ENCODE measurements around the gene MINK1.

The MINK1 gene

DNA sequence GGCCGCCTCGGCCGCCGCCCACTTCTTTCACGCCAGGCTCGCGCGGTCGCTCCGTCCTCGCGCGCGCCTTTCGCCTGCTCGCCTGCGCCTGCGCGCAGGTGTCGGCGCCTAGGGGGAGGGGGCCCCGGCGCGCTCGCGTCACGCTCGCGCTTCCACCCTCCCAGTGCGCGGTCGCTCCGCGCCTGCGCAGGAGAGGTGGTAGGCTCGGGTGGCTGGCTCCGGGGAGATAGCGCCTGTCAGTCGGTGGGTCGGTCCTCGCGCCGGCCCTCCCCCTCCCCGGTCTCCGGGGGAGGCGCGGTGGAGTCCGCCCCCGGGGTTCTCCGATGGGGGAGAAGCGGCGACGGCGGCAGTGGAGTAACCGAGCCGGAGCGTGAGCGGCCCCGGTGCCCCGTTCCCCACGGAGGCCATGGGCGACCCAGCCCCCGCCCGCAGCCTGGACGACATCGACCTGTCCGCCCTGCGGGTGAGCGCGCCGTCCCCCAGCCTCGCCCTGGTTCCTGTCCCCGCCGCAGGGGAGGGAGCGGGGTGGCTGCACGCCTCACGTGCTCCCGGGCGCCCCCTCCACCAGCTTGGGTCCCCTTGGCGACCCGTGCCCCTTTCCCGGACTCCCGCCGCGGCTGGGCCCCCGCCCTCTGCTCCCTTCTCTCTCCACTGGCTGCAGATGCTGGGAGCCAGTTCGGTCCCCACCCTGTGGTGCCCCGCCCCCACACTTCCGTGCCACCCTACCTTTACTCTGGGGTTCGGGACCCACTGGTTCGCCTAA, at the start of gene MINK1:
MINK1 (plus strand) TSS at position 163 of the 763 bp plus-strand sequence; CDS start at position 407, 244 bp downstream.
- peak; percentile 92 for DNase-seq

DNA sequence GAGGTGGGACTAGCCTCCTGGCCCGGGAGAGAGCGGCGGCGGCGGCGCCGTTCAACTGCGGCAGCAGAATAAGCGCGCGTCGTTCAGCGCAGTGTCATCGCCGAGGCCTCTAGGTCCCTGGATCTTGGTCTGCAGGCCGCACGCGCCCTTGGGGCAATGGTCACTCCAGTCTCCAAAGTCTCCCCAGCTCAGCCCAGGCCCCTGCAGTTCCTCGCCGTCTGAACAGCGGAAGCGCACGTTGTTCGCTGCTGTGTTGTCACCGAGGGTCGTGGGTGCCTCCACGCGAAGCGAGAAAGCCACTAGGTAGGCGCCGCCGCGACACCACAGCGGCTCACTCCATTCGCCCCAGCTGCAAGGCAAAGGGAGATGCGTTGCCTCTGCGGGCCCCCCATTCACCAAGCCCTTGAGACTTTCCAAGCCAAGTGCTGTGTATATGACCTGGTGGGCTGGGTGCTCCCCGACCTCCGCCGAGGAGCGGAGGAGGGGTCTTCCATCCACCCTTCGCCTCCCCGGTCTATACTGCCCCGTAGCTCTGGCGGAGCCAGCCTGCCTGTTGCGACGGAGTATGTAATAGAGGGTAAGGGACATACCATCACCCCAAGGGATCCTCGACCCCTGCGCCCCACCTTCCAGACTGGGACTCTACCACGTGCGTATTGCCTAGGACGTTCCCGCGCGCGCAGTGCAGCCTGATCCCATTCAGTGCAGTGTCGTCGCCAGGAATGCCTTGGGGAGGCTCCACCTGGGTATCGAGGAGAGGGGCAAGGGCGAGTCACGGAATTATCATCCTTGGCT, 47.6 kb upstream of the MINK1 start:
- no peak for DNase-seq

DNA sequence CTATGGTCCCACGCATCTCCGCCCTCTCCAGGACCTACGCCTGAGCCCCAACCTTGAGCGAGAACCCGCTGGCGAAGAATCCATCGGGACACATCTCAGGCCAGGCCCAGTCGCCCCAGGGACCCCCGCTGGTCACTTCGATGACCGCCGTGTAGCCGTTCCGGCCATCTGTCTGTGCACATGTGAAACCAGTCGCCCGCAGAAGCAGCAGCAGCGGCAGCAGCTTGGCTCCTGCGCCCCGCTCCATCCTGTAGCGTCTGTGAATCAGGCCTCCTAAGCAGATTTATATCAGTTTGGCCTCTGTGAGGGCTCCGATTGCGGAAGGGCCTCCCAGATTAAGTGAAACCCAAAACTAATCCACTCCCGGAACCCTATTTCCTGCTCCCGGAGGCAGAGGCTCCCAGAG, 47.0 kb upstream of the MINK1 start, which contains the start of gene VMO1:
VMO1 (minus strand) TSS at position 259 of the 406 bp plus-strand sequence; CDS start at position 247, 12 bp downstream.
- no peak for DNase-seq

DNA sequence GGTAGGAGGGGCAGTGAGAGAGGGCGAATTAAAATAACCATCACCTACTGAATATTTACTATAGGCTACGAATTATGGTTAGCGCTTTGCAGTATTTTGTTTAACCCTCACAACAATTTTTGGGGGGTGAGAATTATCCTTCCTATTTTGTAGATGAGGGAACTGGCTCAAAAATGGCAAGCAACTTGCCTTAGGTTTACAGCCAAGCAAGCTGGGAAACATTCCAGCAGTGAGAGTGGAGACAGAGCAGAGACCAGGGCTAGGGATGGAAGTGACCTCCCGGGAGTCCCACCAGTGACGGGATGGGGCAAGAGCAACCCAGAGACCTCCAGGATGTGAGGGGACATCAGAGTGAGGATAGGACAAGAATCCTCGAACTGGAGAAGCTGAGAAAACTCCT, 46.6 kb upstream of the MINK1 start:
- DNase-seq = no peak

DNA sequence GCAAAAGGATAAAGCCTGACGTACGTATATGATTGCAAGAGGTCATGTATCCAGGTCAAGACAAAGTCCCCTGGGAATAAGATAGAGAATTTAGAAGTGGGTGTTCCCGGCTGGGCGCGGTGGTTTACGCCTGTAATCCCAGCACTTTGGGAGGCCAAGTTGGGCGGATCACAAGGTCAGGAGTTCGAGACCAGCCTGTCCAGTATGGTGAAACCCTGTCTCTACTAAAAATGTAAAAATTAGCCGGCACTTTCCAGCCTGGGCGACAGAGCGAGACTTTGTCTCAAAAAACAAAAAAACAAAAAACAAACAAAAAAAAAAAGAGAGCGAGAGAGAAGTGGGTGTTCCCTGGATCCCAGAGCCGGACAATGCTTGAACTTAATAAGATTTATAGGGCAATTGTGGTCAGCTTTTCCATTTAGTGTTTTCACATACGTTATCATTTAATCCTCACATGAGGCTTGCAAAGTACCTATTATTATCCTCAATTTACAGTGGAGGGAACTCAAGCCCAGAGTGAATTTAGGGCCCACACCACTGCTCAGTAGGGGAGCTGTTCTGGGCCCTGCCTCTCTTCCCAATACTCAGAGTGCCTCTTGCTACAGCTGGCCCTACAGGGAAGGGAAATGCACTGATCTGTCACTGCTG, 44.9 kb upstream of the MINK1 start:
- DNase-seq = no peak

DNA sequence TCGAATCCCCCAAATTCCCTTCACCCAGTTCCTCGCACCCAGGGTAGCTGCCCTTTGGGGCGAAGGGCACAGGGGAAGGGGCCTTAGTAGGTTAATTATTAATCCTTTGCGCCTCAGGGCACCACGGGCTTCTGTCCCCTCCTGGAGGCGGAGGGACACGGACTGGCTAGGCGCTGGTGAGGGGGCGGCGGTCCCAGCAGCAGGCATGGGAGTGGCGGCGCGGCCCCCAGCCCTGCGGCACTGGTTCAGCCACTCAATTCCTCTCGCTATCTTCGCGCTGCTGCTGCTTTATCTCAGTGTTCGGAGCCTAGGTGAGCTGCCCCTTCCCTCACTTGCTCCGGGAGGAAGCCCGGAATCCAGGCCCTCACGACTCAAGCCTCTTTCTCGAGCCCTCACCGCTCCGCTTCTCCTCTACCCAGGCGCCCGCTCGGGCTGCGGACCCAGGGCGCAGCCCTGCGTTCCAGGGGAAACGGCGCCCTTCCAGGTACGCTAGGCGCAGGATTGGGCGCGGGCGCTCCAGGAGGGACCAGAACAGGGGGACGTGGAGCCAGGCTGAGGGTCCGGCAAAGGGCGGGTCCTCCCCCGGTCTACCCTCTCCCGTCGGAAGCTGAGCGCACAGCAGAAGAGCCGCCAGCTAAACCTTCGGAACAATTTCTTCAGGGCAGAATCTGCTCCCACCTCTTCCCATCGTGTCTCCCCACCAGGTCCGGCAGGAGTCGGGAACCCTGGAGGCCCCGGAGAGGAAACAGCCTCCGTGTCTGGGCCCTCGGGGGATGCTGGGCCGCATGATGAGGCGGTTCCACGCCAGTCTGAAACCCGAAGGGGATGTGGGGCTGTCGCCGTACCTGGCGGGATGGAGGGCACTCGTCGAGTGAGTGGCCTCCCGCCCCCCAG, 44.1 kb upstream of the MINK1 start, which contains the start of gene GLTPD2:
GLTPD2 (plus strand) TSS at position 158 of the 894 bp plus-strand sequence; CDS start at position 206, 48 bp downstream.
- DNase-seq = no peak

DNA sequence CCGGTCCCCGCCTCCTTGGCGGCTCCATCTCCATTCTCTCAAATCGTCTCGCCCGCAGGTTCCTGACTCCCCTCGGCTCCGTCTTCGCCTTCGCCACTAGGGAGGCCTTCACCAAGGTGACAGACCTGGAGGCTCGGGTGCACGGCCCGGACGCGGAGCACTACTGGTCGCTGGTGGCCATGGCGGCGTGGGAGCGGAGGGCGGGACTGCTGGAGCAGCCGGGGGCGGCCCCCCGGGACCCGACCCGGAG, 43.5 kb upstream of the MINK1 start:
- DNase-seq = no peak

DNA sequence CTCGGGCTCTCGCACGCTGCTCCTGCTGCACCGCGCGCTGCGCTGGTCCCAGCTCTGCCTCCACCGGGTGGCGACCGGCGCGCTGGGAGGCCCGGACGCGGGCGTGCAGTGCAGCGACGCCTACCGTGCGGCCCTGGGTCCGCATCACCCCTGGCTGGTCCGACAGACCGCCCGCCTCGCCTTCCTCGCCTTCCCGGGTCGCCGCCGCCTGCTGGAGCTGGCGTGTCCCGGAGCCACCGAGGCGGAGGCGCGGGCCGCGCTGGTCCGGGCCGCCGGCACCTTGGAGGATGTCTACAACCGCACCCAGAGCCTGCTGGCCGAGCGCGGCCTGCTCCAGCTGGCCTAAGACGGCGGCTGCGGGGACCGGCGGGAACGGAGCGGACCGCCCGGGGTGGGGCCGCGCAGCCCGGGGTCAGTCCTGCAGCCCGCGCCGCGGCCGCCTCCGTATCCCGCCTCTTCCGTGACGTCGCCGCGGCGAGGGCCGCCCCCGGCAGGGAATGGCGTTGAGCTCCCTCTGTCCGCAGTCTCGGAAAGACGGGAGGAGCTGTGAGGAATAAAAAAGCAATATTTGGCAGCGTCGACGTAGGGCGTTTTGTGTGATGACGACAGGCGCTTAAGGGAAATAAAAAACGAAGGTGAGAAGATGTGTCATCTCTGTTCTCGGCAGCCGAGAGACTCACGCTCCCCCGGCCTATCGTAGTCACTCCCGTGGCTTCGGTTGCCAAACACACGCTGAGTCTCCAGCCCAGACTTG, 43.0 kb upstream of the MINK1 start:
- peak; percentile 89 for DNase-seq

DNA sequence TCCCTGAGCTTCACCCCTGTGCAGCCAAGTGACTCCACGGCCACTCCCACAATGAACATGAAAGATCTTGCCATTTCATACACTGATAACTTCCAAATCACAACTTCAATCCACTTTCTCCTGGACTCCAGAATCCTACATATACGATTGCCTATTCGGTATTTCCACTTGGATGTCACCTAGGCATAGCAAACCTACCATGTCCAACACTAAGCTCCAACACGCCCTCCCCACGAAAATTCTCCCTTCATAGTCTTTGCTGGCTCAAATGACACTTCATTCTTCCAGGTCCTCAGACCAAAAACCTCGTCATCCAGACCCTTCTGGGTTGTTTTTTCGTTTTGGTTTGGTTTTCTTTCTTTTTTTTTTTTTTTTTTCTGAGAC, 42.4 kb upstream of the MINK1 start:
- no peak for DNase-seq

DNA sequence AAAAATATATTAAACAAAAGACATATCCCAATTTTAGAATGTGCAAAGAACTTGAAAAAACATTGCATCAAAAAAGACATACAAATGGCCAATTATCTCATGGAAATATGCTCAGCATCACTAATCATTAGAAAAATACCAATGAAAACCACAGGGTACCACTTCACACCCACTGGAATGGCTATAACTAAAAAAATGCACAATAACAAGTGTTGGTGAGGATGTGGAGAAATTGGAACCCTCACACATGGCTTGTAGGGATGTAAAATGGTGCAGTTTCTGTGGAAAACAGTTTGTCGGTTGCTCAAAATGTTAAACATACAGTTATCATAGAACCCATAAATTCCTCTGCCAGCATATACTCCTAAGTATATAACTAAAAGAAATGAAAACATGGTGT, 38.0 kb upstream of the MINK1 start:
- no peak for DNase-seq

DNA sequence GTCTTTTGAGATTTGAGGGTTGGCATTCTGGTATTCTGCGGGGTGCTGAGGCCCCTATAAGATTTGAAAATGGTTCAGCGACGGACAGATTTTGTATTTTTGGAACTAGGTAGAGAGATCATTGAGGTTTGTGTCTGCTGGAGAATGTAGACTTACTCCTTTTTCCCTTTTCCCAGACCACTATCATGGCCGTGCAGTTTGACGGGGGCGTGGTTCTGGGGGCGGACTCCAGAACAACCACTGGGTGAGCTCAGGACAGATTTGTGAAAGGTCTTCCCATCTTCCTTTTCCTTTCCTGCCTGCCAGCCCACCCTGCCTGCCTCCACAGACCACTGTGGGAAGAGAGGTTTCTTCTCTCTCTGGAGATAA, 36.6 kb upstream of the MINK1 start:
- DNase-seq = peak; percentile 55

DNA sequence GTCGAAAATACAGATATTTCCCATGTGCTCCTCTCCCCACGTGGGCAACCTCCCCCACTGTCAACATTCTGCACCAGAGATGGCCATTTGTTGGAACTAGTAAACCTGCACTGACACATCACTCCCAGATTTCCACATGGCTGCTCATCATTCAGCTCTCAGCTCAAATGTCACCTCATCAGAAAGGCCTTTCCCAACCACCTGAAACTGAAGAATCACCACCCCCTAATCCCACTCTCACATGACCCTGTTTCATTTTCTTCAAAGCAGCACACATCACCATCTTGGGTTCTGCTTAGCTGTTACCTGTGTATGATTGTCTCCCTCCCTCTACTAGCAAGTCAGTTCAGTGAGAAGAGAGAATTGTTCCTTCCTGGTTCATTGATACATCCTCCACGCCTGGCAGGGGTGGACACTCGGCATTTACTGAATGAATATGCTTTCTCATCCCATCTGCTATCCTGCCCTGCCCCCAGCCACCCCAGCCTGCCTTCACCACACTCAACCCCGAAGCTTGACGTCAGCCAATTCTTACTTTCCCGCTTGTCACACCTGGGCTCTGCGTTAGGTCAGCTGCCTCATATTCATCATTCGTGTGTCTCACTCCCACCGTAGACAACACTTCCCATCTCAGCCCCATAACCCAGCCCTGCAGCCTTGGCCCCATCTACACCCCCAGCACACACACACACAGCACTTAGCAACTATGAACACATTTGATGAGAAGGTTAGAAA, 32.5 kb upstream of the MINK1 start:
- DNase-seq = no peak

DNA sequence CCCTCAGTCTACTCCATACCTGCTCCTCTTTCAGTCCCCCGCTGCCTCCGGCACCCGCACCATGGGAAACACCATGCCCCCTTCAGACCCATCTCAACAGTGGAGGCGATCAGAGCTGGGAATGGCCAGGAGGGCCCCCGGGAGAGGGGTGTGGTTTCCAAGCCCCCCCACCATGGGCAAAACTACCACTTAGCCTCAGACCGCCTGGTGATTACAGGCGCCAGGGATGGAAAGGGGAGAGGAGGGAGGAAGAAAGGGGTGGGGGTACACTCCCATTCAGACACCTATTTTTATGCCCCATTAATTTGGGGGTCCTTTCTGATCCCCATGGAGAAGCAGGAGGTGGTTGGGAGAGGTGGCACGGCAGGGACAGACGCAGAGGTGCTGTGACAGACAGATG, 30.9 kb upstream of the MINK1 start, which contains the start of gene C17orf114:
C17orf114 (minus strand) TSS at position 101 of the 400 bp plus-strand sequence.
- no peak for DNase-seq

DNA sequence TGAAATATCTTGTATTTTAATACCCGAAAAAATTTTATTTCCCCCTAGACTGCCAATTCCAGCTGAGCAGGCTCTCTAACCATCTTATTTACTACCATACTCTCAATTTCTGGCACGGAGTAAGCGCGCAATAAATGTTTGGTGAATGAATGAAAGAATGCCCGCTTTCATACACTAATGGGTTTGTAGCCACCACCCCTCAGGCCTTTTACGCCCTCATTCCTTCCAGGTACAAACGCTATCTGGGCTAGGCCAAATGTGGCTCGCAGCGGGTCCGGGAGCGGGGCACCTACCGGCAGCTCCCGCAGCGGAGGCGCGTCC, 26.7 kb upstream of the MINK1 start:
- no peak for DNase-seq

DNA sequence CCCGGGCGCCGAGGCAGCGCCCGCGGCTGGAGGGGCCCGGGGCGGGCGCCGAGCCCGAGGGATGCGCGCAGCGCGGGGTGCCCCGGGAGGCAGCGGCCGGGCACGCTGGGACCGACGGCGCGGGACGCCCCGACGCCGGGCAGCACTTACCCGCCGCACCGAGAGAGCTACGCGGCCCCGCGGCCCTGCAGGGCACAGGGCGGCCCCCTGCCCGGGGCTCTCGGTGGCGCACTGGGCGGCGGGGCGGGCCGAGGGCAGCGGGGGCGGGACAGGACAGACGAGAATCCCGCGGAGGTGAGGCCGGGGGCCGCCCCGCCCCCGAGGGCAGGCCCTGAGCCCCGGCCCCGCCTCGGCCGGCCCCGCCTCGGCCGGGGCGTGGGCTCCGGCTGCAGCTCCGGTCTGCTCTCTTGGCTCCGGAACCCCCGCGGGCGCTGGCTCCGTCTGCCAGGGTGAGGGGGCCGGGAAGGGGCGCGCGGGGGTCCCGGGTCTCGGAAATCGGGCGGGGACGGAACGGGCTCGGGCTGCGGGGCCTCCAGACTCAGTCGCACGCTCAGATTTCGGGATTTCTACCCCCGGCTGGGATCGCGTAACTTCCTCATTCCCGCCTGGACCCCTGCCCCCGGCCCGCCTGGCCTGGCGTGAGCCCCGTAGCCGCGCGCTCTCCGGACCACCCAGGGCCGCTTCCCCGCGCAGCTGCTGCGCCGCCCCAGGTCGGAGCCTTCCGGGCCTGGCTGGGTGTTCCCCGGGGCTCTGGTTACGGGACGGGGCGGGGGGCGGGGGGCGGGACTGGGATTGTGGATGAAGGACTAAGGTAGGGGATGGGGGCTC, 26.1 kb upstream of the MINK1 start, which contains the start of gene PLD2:
PLD2 (plus strand) TSS at position 376 of the 828 bp plus-strand sequence. CDS start 621 bp downstream, outside the sequence.
- DNase-seq = peak; percentile 65

DNA sequence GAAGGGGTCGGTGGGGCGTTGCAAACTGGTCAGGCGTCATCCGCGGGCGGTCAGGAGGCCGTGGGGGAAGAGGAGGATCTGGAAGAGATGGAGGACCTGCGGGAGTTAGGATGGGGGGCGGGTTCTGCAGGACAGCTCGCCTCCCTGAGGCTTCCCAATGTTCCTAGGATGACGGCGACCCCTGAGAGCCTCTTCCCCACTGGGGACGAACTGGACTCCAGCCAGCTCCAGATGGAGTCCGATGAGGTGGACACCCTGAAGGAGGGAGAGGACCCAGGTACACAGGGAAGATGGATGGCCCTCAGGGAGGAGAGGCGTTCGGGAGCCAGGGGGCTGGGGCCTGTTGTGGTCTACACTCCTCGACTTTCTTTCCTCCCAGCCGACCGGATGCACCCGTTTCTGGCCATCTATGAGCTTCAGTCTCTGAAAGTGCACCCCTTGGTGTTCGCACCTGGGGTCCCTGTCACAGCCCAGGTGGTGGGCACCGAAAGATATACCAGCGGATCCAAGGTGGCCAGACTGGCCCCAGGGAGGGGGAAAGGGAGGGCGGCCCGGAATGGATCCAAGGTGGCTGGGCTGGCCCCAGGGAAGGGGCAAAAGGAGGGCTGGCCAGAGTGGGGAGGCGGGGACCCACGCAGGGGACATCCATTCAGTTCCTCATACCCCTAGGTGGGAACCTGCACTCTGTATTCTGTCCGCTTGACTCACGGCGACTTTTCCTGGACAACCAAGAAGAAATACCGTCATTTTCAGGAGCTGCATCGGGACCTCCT, 25.3 kb upstream of the MINK1 start:
- DNase-seq = no peak

DNA sequence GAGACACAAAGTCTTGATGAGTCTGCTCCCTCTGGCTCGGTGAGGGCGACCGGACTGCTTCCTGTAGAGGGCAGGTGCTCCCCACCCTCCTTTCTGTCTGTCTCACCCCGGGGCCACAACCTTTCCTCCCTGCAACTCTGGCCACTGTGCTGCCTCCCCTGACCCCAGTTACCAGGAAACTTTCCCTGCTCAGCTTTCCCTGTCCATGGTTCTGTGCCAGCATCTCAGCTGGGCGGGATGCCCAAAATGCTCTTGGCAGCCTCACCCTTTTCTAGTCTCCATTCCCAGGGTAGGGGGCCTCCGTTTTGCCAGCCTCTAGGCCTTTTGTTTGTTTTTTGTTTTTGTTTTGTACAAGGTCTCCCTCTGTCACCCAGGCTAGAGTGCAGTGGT, 24.8 kb upstream of the MINK1 start:
- DNase-seq = no peak

DNA sequence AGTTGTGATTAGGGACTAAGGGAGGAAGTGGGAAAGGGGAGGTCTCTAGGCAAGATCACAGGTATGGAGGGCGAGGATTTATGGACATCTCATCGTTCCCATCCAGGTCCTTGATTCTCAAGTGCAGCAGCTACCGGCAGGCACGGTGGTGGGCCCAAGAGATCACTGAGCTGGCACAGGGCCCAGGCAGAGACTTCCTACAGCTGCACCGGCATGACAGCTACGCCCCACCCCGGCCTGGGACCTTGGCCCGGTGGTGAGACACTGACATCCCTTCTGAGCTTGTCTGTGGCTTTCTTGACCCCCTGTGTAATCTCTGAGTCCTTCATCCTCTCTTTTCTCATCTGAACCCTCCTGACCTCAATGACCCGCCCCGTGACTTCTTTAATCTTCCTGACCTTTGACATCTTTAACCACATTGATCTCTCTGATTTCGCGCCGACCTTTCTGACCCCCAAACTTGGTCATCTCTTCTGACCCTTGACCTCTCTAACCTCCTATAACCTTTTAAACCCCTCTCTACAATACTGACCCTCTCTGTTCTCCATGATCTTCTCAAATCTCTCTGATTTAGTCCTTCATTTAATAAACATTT, 22.3 kb upstream of the MINK1 start:
- no peak for DNase-seq

DNA sequence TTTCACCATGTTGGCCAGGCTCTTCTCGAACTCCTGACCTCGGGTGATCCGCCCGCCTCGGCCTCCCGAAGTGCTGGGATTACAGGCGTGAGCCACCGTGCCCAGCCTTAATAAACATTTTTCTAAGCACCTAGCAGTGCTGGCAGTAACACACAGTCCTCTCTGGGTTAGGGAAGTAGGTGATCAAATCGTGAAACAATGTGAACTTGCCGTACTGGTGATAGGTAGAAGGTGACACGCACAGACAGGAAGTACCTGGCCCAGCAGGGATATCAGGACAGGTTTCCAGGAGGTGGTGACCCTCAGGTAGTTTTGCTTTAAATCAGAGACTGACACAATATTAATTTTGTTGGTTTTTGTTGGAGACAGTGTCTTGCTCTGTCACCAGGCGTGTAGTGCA, 21.7 kb upstream of the MINK1 start:
- no peak for DNase-seq
